ENCODE data around the gene NRDC.

DNA sequence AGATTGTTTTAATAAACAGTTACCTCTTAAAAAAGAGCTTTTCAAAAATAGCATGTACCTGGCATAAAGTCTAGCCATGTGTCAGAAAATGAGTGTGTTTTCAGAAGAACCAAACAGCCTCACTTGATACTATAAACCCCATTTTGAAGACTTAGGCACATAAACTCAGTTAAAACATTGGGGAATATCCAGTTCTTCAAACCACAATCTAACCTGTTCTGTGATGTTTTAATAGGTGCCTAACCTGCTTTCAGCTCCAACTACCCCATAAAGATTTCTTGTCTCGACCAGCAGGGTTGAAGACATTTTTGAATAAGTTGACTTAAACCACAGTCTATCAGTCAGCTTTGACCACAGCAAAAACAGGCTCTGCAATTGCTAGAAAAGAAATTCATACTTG lies 41.3 kb downstream of the NRDC start:
- TF ChIP-seq, protein P1, sequence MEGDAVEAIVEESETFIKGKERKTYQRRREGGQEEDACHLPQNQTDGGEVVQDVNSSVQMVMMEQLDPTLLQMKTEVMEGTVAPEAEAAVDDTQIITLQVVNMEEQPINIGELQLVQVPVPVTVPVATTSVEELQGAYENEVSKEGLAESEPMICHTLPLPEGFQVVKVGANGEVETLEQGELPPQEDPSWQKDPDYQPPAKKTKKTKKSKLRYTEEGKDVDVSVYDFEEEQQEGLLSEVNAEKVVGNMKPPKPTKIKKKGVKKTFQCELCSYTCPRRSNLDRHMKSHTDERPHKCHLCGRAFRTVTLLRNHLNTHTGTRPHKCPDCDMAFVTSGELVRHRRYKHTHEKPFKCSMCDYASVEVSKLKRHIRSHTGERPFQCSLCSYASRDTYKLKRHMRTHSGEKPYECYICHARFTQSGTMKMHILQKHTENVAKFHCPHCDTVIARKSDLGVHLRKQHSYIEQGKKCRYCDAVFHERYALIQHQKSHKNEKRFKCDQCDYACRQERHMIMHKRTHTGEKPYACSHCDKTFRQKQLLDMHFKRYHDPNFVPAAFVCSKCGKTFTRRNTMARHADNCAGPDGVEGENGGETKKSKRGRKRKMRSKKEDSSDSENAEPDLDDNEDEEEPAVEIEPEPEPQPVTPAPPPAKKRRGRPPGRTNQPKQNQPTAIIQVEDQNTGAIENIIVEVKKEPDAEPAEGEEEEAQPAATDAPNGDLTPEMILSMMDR (IDR thresholded peaks at IDR 0.05; ENCODE audit: low read length), result no peak
- TF ChIP-seq EZH2phosphoT487 (IDR thresholded peaks at IDR 0.05; ENCODE audit: low read length) (no peak), EZH2 (optimal IDR thresholded peaks at IDR 0.05; ENCODE audit: low read depth, low read length) (no peak)
